22Rv1 (cell line): ENCODE results near the gene PER2.

Experiments used
- H3K27ac ChIP-seq: fragments of 450-650 bp; 2 replicates; pipeline ENCODE4 v1.5.1; 2017
- CTCF ChIP-seq: fragments of 450-650 bp; IDR thresholded peaks from 2 replicates; pipeline ENCODE4 v1.5.1; 2017; ENCODE audit warnings: mild to moderate bottlenecking
- ZFX ChIP-seq: fragments of 450-650 bp; IDR thresholded peaks from 2 replicates; pipeline ENCODE4 v1.6.1; 2017; ENCODE audit warnings: antibody characterized with exemption, borderline replicate concordance

Gene PER2

DNA sequence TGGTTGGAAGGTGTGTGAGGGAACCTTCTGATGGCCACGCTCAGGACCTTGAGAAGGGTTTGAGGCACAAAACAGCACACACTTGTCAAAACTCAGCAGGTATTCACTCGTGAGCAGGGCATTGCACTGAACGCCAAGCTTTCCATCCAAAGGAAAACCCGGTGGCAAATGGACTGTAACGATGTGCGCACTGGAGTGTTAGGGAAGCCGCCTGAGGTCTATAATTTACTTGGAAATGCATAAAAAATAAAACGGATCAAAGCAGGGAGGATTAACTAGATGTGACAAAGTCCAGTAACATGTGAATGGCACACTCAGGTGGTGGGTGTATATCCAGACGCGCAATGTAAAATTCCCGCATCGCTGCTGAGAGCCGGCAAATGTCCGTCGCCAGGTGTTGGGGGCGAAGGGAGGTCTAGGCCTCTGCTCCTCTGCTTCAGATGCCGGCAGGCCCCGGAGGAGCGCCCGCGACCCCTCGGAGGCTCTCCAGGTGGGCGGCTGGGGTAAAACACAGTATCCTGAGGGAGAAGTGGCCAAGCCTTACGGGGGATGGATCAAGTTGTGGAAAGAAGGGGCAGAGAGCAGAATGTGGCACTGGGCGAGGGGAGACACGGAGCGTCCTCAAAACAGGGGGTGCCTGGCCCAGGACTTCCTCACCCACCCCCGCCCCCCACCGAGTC, 63.9 kb downstream of the PER2 start:
- no peak overlapping the region for H3K27ac ChIP-seq
- TF ChIP-seq ZFX, result no peak

GRCh38 chr2:238220892-238221521, 67.4 kb downstream of the PER2 start:
- no peak overlapping the region for H3K27ac ChIP-seq
- TF ChIP-seq ZFX (no peak), CTCF (no peak)

GRCh38 chr2:238220274-238220891, 68.0 kb downstream of the PER2 start:
- H3K27ac ChIP-seq, result no peak overlapping the region
- no peak for TF ChIP-seq ZFX
- TF ChIP-seq CTCF, result no peak

DNA sequence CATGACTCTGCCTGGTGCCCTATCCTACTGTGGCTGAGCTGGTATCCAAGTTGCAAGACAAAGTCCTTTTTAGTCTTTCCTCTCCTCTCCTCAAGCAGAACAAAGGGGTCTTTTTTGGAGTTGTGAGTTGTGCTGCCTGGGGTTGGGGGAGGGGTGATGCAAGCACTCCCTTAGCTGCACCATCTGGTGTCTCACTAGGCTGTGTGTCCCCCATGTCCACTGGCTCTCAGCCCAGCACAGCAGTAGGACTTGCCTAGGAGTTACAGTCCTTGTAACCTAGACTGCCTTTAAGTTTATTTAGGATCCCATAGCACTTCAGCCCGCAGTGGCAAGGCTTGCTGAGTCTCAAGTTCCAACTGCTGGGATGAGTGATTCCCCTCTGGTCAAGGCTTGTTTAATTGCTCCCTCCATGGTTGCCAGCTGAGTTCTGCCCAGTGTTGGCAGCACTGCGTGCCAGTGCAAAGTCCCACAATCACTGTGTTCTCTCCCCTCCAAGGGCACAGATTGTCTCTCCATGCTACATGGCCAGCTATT, 71.7 kb downstream of the PER2 start:
- H3K27ac ChIP-seq, result no peak overlapping the region
- no peak for TF ChIP-seq CTCF
- TF ChIP-seq ZFX, result no peak

DNA sequence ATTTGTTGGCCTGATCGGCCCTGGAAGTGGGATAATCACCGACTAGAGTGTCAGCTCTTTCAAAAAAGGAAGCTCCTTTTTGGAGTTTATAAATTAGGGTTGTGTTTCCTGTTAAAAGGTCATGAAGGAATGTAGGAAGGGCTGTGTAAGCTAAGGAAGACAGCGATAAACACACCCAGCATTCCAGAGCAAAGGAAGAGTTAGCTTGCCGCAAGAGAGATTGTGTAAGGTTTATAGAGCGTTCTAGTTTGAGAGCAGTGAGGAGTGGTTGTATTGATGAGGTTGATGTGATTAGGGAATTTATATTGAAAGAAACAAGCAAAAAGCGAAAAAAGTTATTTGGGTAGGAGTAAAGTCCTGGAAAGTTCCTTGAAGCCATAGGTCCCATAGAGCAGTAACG, 81.4 kb downstream of the PER2 start:
- TF ChIP-seq CTCF, result no peak
- no peak for TF ChIP-seq ZFX
- H3K27ac ChIP-seq, result no peak overlapping the region

DNA sequence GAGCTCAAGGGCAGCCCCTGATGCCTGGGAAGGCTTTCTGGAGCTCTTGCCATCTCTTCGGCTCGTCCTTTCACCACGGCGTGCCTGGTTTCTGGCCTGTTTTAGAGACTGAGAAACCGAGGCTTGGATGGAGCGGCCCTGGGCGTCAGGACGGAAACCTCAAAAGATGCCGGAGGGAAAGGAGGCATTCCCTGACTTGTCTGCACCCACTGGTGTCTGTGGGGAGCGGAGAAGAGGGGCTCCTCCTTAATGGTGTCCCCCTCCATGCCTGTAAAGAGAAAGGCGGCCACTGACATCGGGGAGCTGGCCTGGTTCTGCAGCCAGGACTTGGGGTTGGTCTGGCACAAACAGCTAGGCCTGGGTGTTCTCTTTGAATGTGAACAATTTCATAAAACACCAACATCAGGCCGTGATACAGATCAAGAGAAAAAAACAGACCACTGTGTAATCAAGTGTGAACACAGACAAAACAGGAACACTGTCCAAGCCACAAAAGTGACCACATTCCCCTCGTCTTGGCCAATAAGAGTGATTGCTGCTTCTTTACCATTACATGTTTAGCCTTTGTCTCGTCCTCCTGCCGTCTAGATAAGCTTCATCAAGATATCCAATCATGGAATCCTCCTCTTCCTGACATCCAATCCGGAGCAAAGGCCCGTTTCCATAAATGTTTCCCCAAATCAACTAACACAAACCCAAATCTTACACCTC, 84.3 kb downstream of the PER2 start:
- no peak for TF ChIP-seq CTCF
- peak overlapping the region; percentile 81 for H3K27ac ChIP-seq

- peak within 1 kb of the TSS; percentile 81 for H3K27ac ChIP-seq
- TF ChIP-seq ZFX, result no peak
- no peak for TF ChIP-seq CTCF
Observed at GRCh38 chr2:238203094-238203972, 85.1 kb downstream of the PER2 start, which contains the start of gene ILKAP. Gene ILKAP, minus strand, starts transcription at chr2:238203695. Its CDS starts 142 bp downstream, at chr2:238203553.
